SK-N-SH (cell line): ENCODE measurements around the gene LRTM2. TPM values are rescaled to one million over a fixed set of nuclear protein-coding genes. Genes with fewer than 3 reads are reported as not detected.

Experiments used
- CTCF ChIA-PET: fragments of 300-600, 350-600 bp; formaldehyde crosslinking; extraction: SDS; loops from one replicate; lab custom pipeline; 2021; lab: Yijun Ruan, JAX
- POLR2A ChIA-PET: fragments of 350-600 bp; sonication (Branson Sonifier 250); formaldehyde crosslinking; extraction: SDS; loops from one replicate; lab custom pipeline; 2020; ENCODE audit warnings: antibody characterized with exemption, inconsistent platforms; lab: Yijun Ruan, JAX
- DNase-seq: peaks from one replicate; pipeline ENCODE4 v3.0.0; 2012
- H2AFZ ChIP-seq: fragments of 200-600 bp; sonication (generic); 2 replicates; pipeline ENCODE4 v1.8.1; 2016; ENCODE audit warnings: antibody characterized with exemption, mild to moderate bottlenecking, low read depth
- H3F3A ChIP-seq: fragments of 200-600 bp; sonication (generic); replicated peaks from 2 replicates; pipeline ENCODE3; 2016; ENCODE audit warnings: antibody characterized with exemption, mild to moderate bottlenecking; ENCODE audit not compliant: insufficient read depth
- H3K27ac ChIP-seq, 2 experiments: fragments of 200-500 bp in 1 of 2; fragments of 200-600 bp in 1 of 2; sonication (Bioruptor generic) in 1 of 2; sonication (generic), shearing (Covaris generic) in 1 of 2; 2 replicates each; pipeline versions ENCODE4 v1.5.1 to v1.6.1; 2014 to 2016; ENCODE audit warnings: low read depth in 2 of 2, inconsistent platforms in 1 of 2, low read length in 1 of 2, mild to moderate bottlenecking in 1 of 2, mixed read lengths in 1 of 2
- H3K27me3 ChIP-seq: fragments of 200-600 bp; sonication (generic), shearing (Covaris generic); 2 replicates; pipeline ENCODE4 v1.6.1; 2016; ENCODE audit warnings: mixed run types; ENCODE audit not compliant: insufficient read depth
- H3K36me3 ChIP-seq, 2 experiments: fragments of 200-500 bp in 1 of 2; fragments of 200-600 bp in 1 of 2; sonication (Bioruptor generic) in 1 of 2; sonication (generic) in 1 of 2; replicated peaks in 1 of 2; 2 replicates each; pipeline versions ENCODE3 to v1.5.1; 2014 to 2016; ENCODE audit warnings: low read length in 1 of 2, mild to moderate bottlenecking in 1 of 2; ENCODE audit not compliant: insufficient read depth in 2 of 2, control insufficient read depth in 1 of 2
- H3K4me1 ChIP-seq, 2 experiments: fragments of 200-500 bp in 1 of 2; fragments of 200-600 bp in 1 of 2; sonication (Bioruptor generic) in 1 of 2; sonication (generic), shearing (Covaris generic) in 1 of 2; 2 replicates each; pipeline versions ENCODE4 v1.5.1 to v1.6.1; 2014 to 2016; ENCODE audit warnings: low read depth in 1 of 2, low read length in 1 of 2, mixed run types in 1 of 2; ENCODE audit not compliant: insufficient read depth in 2 of 2, control insufficient read depth in 1 of 2
- H3K4me2 ChIP-seq: fragments of 200-600 bp; sonication (generic), shearing (Covaris generic); 2 replicates; pipeline ENCODE4 v1.6.1; 2017; ENCODE audit warnings: mixed run types
- H3K4me3 ChIP-seq, 2 experiments: fragments of 200-500 bp in 1 of 2; fragments of 200-600 bp in 1 of 2; sonication (Bioruptor generic) in 1 of 2; sonication (generic), shearing (Covaris generic) in 1 of 2; 2 replicates each; pipeline versions ENCODE4 v1.5.1 to v1.8.1; 2014 to 2016; ENCODE audit warnings: low read depth in 2 of 2, inconsistent platforms in 1 of 2, low read length in 1 of 2, mild to moderate bottlenecking in 1 of 2, mixed read lengths in 1 of 2, moderate library complexity in 1 of 2
- H3K79me2 ChIP-seq: fragments of 200-600 bp; sonication (generic); 2 replicates; pipeline ENCODE4 v1.8.1; 2017; ENCODE audit warnings: mild to moderate bottlenecking; ENCODE audit not compliant: insufficient read depth
- H3K9ac ChIP-seq: fragments of 200-600 bp; sonication (generic); 2 replicates; pipeline ENCODE4 v1.6.1; 2017; ENCODE audit warnings: mixed run types
- H3K9me2 ChIP-seq: fragments of 200-600 bp; sonication (generic); 2 replicates; pipeline ENCODE4 v1.6.1; 2017; ENCODE audit warnings: mixed run types
- H3K9me3 ChIP-seq: fragments of 200-600 bp; sonication (generic); 2 replicates; pipeline ENCODE4 v1.6.1; 2017; ENCODE audit warnings: mixed run types, mild to moderate bottlenecking, moderate library complexity
- H4K20me1 ChIP-seq: fragments of 200-600 bp; sonication (generic); 2 replicates; pipeline ENCODE4 v1.6.1; 2017; ENCODE audit warnings: mild to moderate bottlenecking, mixed run types; ENCODE audit not compliant: insufficient read depth
- CTCF ChIP-seq: fragments of 200-600 bp; sonication (generic); IDR thresholded peaks from 2 replicates; pipeline ENCODE4 v1.6.1; 2017; ENCODE audit warnings: antibody characterized with exemption, mild to moderate bottlenecking, moderate library complexity
- EP300 ChIP-seq, 2 experiments: IDR thresholded peaks; 2 replicates each; pipeline versions ENCODE4 v1.4.0 to v1.6.1; 2012; ENCODE audit warnings: borderline replicate concordance in 1 of 2, low read depth in 1 of 2, low read length in 1 of 2
- EZH2phosphoT487 ChIP-seq: fragments of 200-600 bp; sonication (generic); IDR thresholded peaks from 2 replicates; pipeline ENCODE4 v1.6.1; 2017; ENCODE audit warnings: low read depth, mixed run types, mild to moderate bottlenecking, antibody characterized with exemption, moderate library complexity, borderline replicate concordance
- FOSL2 ChIP-seq: IDR thresholded peaks from 2 replicates; pipeline ENCODE4 v1.4.0; 2012; ENCODE audit warnings: low read depth, mild to moderate bottlenecking, moderate library complexity, borderline replicate concordance
- FOXJ3 ChIP-seq: sonication (generic); formaldehyde crosslinking; IDR thresholded peaks from 2 replicates; pipeline ENCODE4 v1.5.1; 2020; ENCODE audit warnings: mild to moderate bottlenecking, missing genetic modification reagents
- FOXM1 ChIP-seq: IDR thresholded peaks from 2 replicates; pipeline ENCODE4 v1.4.0; 2012; ENCODE audit warnings: low read depth, mild to moderate bottlenecking
- GABPA ChIP-seq: IDR thresholded peaks from 2 replicates; pipeline ENCODE4 v1.4.0; 2012; ENCODE audit warnings: low read depth, mild to moderate bottlenecking
- GATA2 ChIP-seq: sonication (generic); formaldehyde crosslinking; IDR thresholded peaks from 2 replicates; pipeline ENCODE4 v1.5.0; 2020; ENCODE audit warnings: mild to moderate bottlenecking, missing genetic modification reagents
- MAX ChIP-seq: IDR thresholded peaks from 2 replicates; pipeline ENCODE4 v1.4.0; 2012; ENCODE audit warnings: low read depth
- MXI1 ChIP-seq: IDR thresholded peaks from 2 replicates; pipeline ENCODE4 v1.6.1; 2012; ENCODE audit warnings: mild to moderate bottlenecking, low read depth, low read length, improper control_type of control experiment
- NFIC ChIP-seq: IDR thresholded peaks from 2 replicates; pipeline ENCODE4 v1.4.0; 2012; ENCODE audit warnings: borderline replicate concordance
- NRF1 ChIP-seq: IDR thresholded peaks from 2 replicates; pipeline ENCODE4 v1.6.1; 2012; ENCODE audit warnings: low read depth, mild to moderate bottlenecking, low read length
- RAD21 ChIP-seq: IDR thresholded peaks from 2 replicates; pipeline ENCODE4 v1.6.1; 2012; ENCODE audit warnings: mild to moderate bottlenecking, low read length
- RCOR1 ChIP-seq: fragments of 150-350 bp; IDR thresholded peaks from 2 replicates; pipeline ENCODE4 v1.6.1; 2017; ENCODE audit warnings: antibody characterized with exemption, low read length
- REST ChIP-seq: IDR thresholded peaks from 2 replicates; pipeline ENCODE4 v1.6.1; 2012; ENCODE audit warnings: mild to moderate bottlenecking, low read depth, low read length, moderate library complexity
- SIN3A ChIP-seq: IDR thresholded peaks from 2 replicates; pipeline ENCODE4 v1.6.1; 2012; ENCODE audit warnings: low read depth, mild to moderate bottlenecking, low read length, moderate library complexity, borderline replicate concordance
- TEAD4 ChIP-seq: IDR thresholded peaks from 2 replicates; pipeline ENCODE4 v1.4.0; 2012; ENCODE audit warnings: mild to moderate bottlenecking, borderline replicate concordance; ENCODE audit not compliant: insufficient read depth
- USF2 ChIP-seq: fragments of 150-350 bp; IDR thresholded peaks from 2 replicates; pipeline ENCODE4 v1.6.1; 2017; ENCODE audit warnings: antibody characterized with exemption, low read length, low read depth, borderline replicate concordance
- YY1 ChIP-seq: IDR thresholded peaks from 2 replicates; pipeline ENCODE4 v1.4.0; 2012; ENCODE audit warnings: low read depth, mild to moderate bottlenecking
- WGBS: methylation state at CpG from one replicate; pipeline ENCODE4 v1.1.6; 2017; ENCODE audit warnings: low lambda C conversion rate; 5-methylcytosine and 5-hydroxymethylcytosine counted together
- polyA plus RNA-seq, 3 experiments: library from polyadenylated mRNA; depleted of rRNA; stranded (reverse); fragments of >200 nt; gene quantifications; 2 replicates each; pipeline ENCODE4 v1.2.3, GENCODE V29; 2012
- TF ChIP-seq, protein P1 (sequence below): IDR thresholded peaks from 2 replicates; pipeline ENCODE4 v1.4.0; 2012; ENCODE audit warnings: low read depth, borderline replicate concordance
- TF ChIP-seq, protein P2 (sequence below): fragments of 150-350 bp; IDR thresholded peaks from 2 replicates; pipeline ENCODE4 v1.6.1; 2016; ENCODE audit warnings: mild to moderate bottlenecking, low read depth, low read length

LRTM2 gene
- polyA plus RNA-seq, 1 of the 3 experiments (the other 2 are of a cell fraction): not detected

DNA sequence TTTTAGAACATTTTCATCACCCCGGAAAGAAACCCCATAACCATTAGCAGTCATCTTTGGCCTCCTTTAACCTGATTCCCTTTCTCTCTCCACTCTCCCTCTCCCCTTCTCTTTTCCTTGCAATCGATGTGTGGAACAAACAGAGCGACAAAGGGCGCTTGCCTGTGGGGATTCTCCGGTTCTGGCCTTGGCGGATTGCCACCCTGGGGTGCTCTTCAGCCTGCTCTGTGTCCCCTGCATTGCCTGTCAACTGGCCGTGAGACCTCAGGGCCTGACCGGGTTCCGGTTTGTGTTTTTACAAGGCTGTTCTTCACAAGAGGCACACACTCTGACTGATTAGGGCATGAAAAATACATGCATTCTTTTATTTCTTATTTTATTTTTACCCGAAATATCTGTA, 27.8 kb downstream of the LRTM2 start (continued):
- no peak for TF ChIP-seq GATA2 (CRISPR knock-in tag)
- no peak for TF ChIP-seq TEAD4
- TF ChIP-seq EP300 (IDR thresholded peaks at IDR 0.05; ENCODE audit: borderline replicate concordance in 1 of 2, low read depth in 1 of 2, low read length in 1 of 2): no peak
- TF ChIP-seq RCOR1: no peak
- TF ChIP-seq, all 33 proteins: peak for 0

DNA sequence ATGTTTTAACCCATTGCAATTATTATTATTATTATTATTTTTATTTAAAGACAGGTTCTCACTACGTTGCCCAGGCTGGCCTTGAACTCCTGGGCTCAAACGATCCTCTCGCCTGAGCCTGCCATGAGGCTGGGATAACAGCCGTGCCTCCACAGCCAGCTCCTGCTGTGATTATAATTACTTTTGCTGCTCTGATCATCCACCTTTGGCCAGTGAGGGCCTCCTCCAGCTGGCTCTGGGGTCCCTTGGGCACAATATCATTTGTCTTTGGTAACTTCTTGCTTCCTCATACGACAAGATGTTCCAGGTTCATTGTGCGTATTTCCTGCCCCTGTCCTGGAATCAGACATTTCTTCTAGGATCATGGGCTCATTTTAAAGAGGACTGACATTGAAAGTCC, 28.4 kb downstream of the LRTM2 start:
- Histone ChIP-seq H3K79me2 (no peaks in the 10 kb centered on the region), H3F3A (peaks cover 17% of the 10 kb centered on the region), H4K20me1 (no peaks in the 10 kb centered on the region)
- POLR2A ChIA-PET: no interaction called here
- TF ChIP-seq MXI1: no peak
- TF ChIP-seq NFIC: no peak
- no peak for TF ChIP-seq NRF1
- no peak for TF ChIP-seq RAD21
- TF ChIP-seq USF2: no peak
- TF ChIP-seq YY1: no peak
- TF ChIP-seq, protein P1, sequence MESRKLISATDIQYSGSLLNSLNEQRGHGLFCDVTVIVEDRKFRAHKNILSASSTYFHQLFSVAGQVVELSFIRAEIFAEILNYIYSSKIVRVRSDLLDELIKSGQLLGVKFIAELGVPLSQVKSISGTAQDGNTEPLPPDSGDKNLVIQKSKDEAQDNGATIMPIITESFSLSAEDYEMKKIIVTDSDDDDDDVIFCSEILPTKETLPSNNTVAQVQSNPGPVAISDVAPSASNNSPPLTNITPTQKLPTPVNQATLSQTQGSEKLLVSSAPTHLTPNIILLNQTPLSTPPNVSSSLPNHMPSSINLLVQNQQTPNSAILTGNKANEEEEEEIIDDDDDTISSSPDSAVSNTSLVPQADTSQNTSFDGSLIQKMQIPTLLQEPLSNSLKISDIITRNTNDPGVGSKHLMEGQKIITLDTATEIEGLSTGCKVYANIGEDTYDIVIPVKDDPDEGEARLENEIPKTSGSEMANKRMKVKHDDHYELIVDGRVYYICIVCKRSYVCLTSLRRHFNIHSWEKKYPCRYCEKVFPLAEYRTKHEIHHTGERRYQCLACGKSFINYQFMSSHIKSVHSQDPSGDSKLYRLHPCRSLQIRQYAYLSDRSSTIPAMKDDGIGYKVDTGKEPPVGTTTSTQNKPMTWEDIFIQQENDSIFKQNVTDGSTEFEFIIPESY: no peak
- no peak for TF ChIP-seq CTCF
- no peak for TF ChIP-seq FOXJ3
- TF ChIP-seq REST: no peak
- no peak for TF ChIP-seq GABPA
- no peak for TF ChIP-seq MAX
- TF ChIP-seq FOSL2: no peak
- TF ChIP-seq, protein P2, sequence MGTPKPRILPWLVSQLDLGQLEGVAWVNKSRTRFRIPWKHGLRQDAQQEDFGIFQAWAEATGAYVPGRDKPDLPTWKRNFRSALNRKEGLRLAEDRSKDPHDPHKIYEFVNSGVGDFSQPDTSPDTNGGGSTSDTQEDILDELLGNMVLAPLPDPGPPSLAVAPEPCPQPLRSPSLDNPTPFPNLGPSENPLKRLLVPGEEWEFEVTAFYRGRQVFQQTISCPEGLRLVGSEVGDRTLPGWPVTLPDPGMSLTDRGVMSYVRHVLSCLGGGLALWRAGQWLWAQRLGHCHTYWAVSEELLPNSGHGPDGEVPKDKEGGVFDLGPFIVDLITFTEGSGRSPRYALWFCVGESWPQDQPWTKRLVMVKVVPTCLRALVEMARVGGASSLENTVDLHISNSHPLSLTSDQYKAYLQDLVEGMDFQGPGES: no peak
- TF ChIP-seq EZH2phosphoT487: no peak
- no peak for TF ChIP-seq SIN3A
- no peak for TF ChIP-seq RCOR1
- TF ChIP-seq FOXM1: no peak
- TF ChIP-seq, all 33 proteins: peak for 0
- Histone ChIP-seq H3K4me1 (peaks cover 11 to 15% of the 10 kb centered on the region in 2 experiments; a peak in 2 of 4 replicates), H3K4me2 (no peak overlapping the region), H3K36me3 (no peaks in the 10 kb centered on the region), H3K9ac (no peak overlapping the region), H2AFZ (no peak overlapping the region), H3K4me3 (no peak overlapping the region), H3K9me3 (no peaks in the 10 kb centered on the region), H3K27ac (no peak overlapping the region), H3K9me2 (no peaks in the 10 kb centered on the region), H3K27me3 (peaks cover 20% of the 10 kb centered on the region)
- WGBS: 69% methylated on average over 6 of the region's 6 CpGs
- no peak for DNase-seq
- CTCF ChIA-PET: interaction anchor here (1.0 kb wide), 1 partner anchor 10 kb away, joined by 5 read pairs; no protein-coding TSS in a partner anchor
